Measurements from ENCODE around the gene MARCHF10.

Gene MARCHF10

GRCh38 chr17:62744259-62744658, 63.9 kb downstream of the MARCHF10 start:
- no peak for DNase-seq (ENCODE audit: low read depth)
- TF ChIP-seq, protein P1, sequence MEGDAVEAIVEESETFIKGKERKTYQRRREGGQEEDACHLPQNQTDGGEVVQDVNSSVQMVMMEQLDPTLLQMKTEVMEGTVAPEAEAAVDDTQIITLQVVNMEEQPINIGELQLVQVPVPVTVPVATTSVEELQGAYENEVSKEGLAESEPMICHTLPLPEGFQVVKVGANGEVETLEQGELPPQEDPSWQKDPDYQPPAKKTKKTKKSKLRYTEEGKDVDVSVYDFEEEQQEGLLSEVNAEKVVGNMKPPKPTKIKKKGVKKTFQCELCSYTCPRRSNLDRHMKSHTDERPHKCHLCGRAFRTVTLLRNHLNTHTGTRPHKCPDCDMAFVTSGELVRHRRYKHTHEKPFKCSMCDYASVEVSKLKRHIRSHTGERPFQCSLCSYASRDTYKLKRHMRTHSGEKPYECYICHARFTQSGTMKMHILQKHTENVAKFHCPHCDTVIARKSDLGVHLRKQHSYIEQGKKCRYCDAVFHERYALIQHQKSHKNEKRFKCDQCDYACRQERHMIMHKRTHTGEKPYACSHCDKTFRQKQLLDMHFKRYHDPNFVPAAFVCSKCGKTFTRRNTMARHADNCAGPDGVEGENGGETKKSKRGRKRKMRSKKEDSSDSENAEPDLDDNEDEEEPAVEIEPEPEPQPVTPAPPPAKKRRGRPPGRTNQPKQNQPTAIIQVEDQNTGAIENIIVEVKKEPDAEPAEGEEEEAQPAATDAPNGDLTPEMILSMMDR (conservative IDR thresholded peaks at IDR 0.05; ENCODE audit: low read depth, low read length) = no peak

DNA sequence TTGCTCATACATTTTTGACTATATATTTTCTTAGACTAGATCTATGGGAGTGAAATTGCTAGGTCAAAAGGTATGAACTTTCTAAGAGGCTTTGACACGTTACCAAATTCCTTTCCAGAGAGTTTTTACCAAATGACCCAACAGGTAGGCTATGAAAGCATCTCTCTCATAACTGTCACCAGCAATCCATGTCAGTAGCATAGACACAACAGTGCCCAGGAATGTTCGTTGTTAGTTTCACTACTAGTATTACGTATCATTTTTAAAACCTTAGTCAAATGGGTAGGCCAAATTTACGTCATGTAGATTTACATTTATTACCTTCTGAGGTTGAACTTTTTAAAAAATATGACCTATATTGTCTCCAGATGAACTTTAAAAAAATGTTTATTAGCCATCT, 66.8 kb downstream of the MARCHF10 start:
- H3K4me3 ChIP-seq (ENCODE audit: low read depth, low read length) = no peak overlapping the region
- TF ChIP-seq, protein P1 (conservative IDR thresholded peaks at IDR 0.05; ENCODE audit: low read depth, low read length) = no peak
- DNase-seq (ENCODE audit: low read depth) = no peak

More at GRCh38 chr17:62744259-62744658, 63.9 kb downstream of the MARCHF10 start:
- no peak overlapping the region for H3K4me3 ChIP-seq (ENCODE audit: low read depth, low read length)

GRCh38 chr17:62739645-62740388, 68.3 kb downstream of the MARCHF10 start:
- peak; percentile 85 for DNase-seq (ENCODE audit: low read depth)
- TF ChIP-seq, protein P1 (conservative IDR thresholded peaks at IDR 0.05; ENCODE audit: low read depth, low read length) = peak; percentile 6
- no peak overlapping the region for H3K4me3 ChIP-seq (ENCODE audit: low read depth, low read length)

GRCh38 chr17:62738281-62738680, 69.8 kb downstream of the MARCHF10 start:
- DNase-seq (ENCODE audit: low read depth) = no peak
- no peak overlapping the region for H3K4me3 ChIP-seq (ENCODE audit: low read depth, low read length)
- TF ChIP-seq, protein P1 (conservative IDR thresholded peaks at IDR 0.05; ENCODE audit: low read depth, low read length) = no peak

GRCh38 chr17:62737513-62737912, 70.6 kb downstream of the MARCHF10 start:
- TF ChIP-seq, protein P1 (conservative IDR thresholded peaks at IDR 0.05; ENCODE audit: low read depth, low read length) = no peak
- H3K4me3 ChIP-seq (ENCODE audit: low read depth, low read length) = no peak overlapping the region
- DNase-seq (ENCODE audit: low read depth) = no peak

- no peak for DNase-seq (ENCODE audit: low read depth)
- no peak overlapping the region for H3K4me3 ChIP-seq (ENCODE audit: low read depth, low read length)
- TF ChIP-seq, protein P1 (conservative IDR thresholded peaks at IDR 0.05; ENCODE audit: low read depth, low read length) = no peak
Observed at GRCh38 chr17:62735044-62735651, 73.0 kb downstream of the MARCHF10 start.
